HUES64 (cell line): ENCODE measurements around the gene ASCL2.

Source experiments
- H3K27ac ChIP-seq: 2 replicates; pipeline ENCODE4 v1.7.0; 2013; ENCODE audit warnings: low read depth, low read length, inconsistent platforms
- H3K27me3 ChIP-seq: 2 replicates; pipeline ENCODE4 v1.6.1; 2013; ENCODE audit warnings: mild to moderate bottlenecking, low read length; ENCODE audit not compliant: insufficient read depth
- H3K36me3 ChIP-seq: 2 replicates; pipeline ENCODE4 v1.6.1; 2013; ENCODE audit warnings: mild to moderate bottlenecking, low read length; ENCODE audit not compliant: insufficient read depth
- H3K4me1 ChIP-seq: 2 replicates; pipeline ENCODE4 v1.6.1; 2013; ENCODE audit warnings: mild to moderate bottlenecking, low read length, moderate library complexity; ENCODE audit not compliant: insufficient read depth
- H3K4me3 ChIP-seq: 2 replicates; pipeline ENCODE4 v1.5.1; 2013; ENCODE audit warnings: mild to moderate bottlenecking, low read length, moderate library complexity
- H3K9ac ChIP-seq: 2 replicates; pipeline ENCODE4 v1.6.1; 2013; ENCODE audit warnings: mild to moderate bottlenecking, low read depth, low read length
- H3K9me3 ChIP-seq: 2 replicates; pipeline ENCODE4 v1.6.1; 2013; ENCODE audit warnings: low read depth, low read length; ENCODE audit not compliant: insufficient read depth
- WGBS: fragments of 150-250, 120-280 bp; methylation state at CpG from one replicate; pipeline ENCODE4 v1.1.7; 2013; ENCODE audit warnings: missing lambda C conversion rate; 5-methylcytosine and 5-hydroxymethylcytosine counted together

ASCL2 gene

DNA sequence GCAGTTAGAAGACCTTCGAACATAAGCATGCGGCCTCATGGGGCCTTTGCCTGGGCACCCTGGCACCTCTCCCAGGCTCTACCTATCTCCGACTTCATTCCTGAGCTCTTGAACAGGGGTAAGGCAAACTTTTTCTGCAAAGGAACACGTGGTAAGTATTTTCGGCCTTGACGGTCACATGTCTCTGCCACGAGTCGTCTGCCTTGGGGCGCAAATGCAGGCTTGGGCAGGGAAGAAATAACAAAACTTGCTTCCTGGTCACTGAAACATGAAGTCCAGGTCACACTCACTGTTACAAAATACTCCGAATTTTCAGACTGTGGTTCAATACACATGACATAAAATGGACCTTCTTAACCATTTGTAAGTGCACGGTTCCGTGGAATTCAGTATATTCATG is 3.4 kb upstream of the ASCL2 start:
- Histone ChIP-seq H3K27me3 (peaks cover 75% of the 10 kb centered on the region), H3K36me3 (no peaks in the 10 kb centered on the region), H3K9me3 (no peaks in the 10 kb centered on the region), H3K27ac (no peak overlapping the region), H3K4me3 (no peak overlapping the region), H3K4me1 (peaks cover 11% of the 10 kb centered on the region; the same call in 1 of the 2 replicates), H3K9ac (no peak overlapping the region)
- 90% methylated on average over 12 of the region's 12 CpGs for WGBS

DNA sequence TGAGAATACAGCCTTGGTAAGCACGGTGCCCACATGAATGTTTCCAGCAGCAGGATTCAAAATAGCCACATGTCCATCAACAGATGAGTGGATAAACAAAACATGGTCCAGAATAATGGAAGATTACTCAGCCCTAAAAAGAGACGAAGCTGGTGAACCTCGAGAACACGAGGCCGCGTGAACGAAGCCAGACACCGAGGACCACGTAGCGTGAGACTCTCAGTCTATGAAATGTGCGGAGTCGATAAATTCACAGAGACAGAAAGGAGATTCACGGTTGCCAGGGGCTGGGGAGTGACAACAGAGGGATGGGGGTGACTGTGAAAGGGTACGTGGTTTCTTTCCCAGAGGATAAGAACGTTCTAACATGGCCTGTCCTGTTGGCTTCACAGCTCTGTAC is 2.9 kb upstream of the ASCL2 start:
- WGBS, result 93% methylated on average over 13 of the region's 15 CpGs
- no peak overlapping the region for H3K4me3 ChIP-seq
- no peaks in the 10 kb centered on the region for H3K9me3 ChIP-seq
- H3K9ac ChIP-seq, result no peak overlapping the region
- peaks cover 80% of the 10 kb centered on the region for H3K27me3 ChIP-seq
- H3K4me1 ChIP-seq, result peaks cover 14% of the 10 kb centered on the region; the same call in 1 of the 2 replicates
- no peak overlapping the region for H3K27ac ChIP-seq
- H3K36me3 ChIP-seq, result no peaks in the 10 kb centered on the region

- no peak overlapping the region for H3K9ac ChIP-seq
- H3K4me1 ChIP-seq, result peaks cover 13% of the 10 kb centered on the region; the same call in 1 of the 2 replicates
- H3K4me3 ChIP-seq, result no peak overlapping the region
- no peaks in the 10 kb centered on the region for H3K36me3 ChIP-seq
- WGBS, result 89% methylated on average over 7 of the region's 7 CpGs
- no peaks in the 10 kb centered on the region for H3K9me3 ChIP-seq
- H3K27me3 ChIP-seq, result peaks cover 84% of the 10 kb centered on the region
- H3K27ac ChIP-seq, result no peak overlapping the region
Measured at GRCh38 chr11:2272946-2273280, 2.5 kb upstream of the ASCL2 start.

- Histone ChIP-seq H3K9ac (no peak overlapping the region), H3K36me3 (no peaks in the 10 kb centered on the region), H3K4me3 (no peak overlapping the region), H3K9me3 (no peaks in the 10 kb centered on the region), H3K4me1 (peaks cover 8% of the 10 kb centered on the region; the same call in 1 of the 2 replicates), H3K27me3 (peaks cover 89% of the 10 kb centered on the region), H3K27ac (no peak overlapping the region)
- 91% methylated on average over 21 of the region's 21 CpGs for WGBS
Measured at GRCh38 chr11:2272228-2272945, 2.0 kb upstream of the ASCL2 start.

GRCh38 chr11:2271327-2272227 is 1.2 kb upstream of the ASCL2 start:
- WGBS, result 72% methylated on average over 45 of the region's 45 CpGs
- peaks cover 4% of the 10 kb centered on the region; the same call in 1 of the 2 replicates for H3K4me1 ChIP-seq

DNA sequence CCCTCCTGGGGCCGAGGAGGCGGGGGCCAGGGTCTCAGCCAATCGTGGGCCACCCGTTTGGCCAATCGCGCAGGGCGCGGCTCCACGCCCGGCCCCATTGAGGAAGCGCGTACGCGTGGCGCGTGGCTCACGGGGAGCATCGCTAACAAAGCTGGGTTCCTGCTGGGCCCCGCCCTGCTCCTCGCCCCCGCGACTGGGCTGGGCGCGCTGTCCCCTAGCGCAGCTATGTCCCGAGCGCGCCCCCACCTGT is 614 bp upstream of the ASCL2 start:
- H3K9me3 ChIP-seq, result no peaks in the 10 kb centered on the region
- H3K36me3 ChIP-seq, result no peaks in the 10 kb centered on the region
- peak overlapping the region; percentile 32; the same call in 1 of the 2 replicates for H3K4me3 ChIP-seq
- H3K27ac ChIP-seq, result no peak overlapping the region
- H3K27me3 ChIP-seq, result peaks cover 92% of the 10 kb centered on the region
- 57% methylated on average over 28 of the region's 28 CpGs for WGBS
- H3K4me1 ChIP-seq, result peaks cover 4% of the 10 kb centered on the region; the same call in 1 of the 2 replicates
- H3K9ac ChIP-seq, result no peak overlapping the region

More at GRCh38 chr11:2271327-2272227, 1.2 kb upstream of the ASCL2 start:
- H3K27me3 ChIP-seq, result peaks cover 91% of the 10 kb centered on the region
- H3K4me3 ChIP-seq, result peak overlapping the region; percentile 32; the same call in 1 of the 2 replicates
- H3K36me3 ChIP-seq, result no peaks in the 10 kb centered on the region
- no peak overlapping the region for H3K27ac ChIP-seq
- H3K9ac ChIP-seq, result no peak overlapping the region
- H3K9me3 ChIP-seq, result no peaks in the 10 kb centered on the region

DNA sequence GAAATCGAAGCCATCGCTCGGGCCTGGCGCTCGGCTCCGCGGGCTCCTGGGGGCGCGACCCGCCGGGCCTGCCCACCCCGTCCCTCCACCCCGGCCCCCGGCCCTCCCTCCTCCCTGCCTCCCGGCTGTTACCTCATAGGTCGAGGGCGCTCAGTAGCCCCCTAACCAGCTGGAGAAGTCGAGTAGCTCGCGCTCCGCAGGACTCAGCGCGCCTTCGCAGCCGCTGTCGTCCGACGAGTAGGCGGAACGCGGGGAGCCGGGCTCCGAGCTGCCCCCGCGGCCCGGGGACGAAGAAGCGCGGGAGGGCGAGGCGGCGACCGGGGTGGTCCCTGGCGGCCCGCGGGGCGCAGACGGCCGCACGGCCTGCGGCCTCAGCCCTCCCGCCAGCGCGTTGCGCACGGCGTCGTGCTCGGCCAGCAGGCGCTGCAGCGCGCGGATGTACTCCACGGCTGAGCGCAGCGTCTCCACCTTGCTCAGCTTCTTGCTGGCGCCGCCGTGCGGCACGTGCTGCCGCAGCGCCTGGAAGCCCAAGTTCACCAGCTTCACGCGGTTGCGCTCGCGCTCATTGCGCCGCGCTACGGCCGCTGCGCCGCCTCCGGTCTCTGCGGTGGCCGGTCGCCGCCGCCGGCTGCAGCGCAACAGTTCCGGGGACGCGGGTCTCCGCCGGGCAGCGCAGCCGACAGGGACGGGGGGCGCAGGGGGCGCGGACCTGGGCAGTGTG is 627 bp downstream of the ASCL2 start:
- WGBS, result 3% methylated on average over 102 of the region's 104 CpGs
- Histone ChIP-seq H3K9me3 (no peaks in the 10 kb centered on the region), H3K27ac (no peak overlapping the region), H3K36me3 (no peaks in the 10 kb centered on the region), H3K4me3 (peak overlapping the region; percentile 52), H3K4me1 (peaks cover 4% of the 10 kb centered on the region; the same call in 1 of the 2 replicates), H3K9ac (peak overlapping the region; percentile 31; the same call in 1 of the 2 replicates), H3K27me3 (peaks cover 97% of the 10 kb centered on the region)

DNA sequence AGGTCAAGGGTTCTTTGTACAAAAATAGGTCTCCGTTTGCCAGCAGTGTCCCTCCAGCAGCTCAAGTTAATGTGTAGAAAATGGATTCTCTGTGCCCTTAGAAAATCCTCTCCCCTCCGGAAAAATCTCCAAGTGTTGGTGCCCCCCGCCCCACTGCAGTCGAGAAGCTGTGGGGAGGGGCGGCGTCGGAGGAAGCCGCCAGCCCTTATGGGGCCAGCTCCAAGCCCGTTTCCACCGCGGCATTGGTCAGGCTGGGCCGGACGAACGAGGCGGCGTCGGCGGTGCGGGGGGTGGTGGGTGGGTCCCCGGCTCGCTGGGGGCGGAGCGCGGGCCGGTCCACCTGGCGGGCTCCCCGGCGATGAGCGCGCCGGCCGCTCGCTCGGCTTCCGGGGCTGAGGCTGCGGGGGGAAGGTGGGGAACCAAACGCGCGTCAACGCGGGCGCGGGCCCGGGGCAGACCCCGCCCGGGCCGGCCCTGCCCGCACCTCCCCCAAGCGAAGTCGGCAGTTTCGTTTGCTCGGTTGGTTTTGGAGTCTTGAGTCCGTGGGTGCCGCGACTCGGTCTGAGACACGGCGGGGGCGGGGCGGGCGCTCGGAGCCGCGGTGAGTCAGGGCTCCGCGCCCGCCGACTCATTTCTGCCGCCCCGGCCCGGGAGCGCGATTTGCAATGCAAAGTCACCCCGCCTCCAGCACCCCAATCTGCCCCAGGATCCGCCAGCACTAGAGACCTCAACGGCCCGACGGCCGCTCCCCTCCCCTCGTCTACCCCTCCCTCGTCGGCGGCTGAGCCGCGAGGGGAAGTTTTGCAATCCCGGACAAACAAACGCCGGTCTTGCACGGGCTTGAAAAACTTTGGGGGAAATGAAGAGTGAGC is 1.4 kb downstream of the ASCL2 start:
- H3K4me3 ChIP-seq, result peak overlapping the region; percentile 52
- H3K27me3 ChIP-seq, result peaks cover 95% of the 10 kb centered on the region
- H3K4me1 ChIP-seq, result peaks cover 4% of the 10 kb centered on the region; the same call in 1 of the 2 replicates
- H3K9me3 ChIP-seq, result no peaks in the 10 kb centered on the region
- no peak overlapping the region; the same call in 1 of the 2 replicates for H3K9ac ChIP-seq
- H3K27ac ChIP-seq, result no peak overlapping the region
- WGBS, result 2% methylated on average over 87 of the region's 89 CpGs
- no peaks in the 10 kb centered on the region for H3K36me3 ChIP-seq

DNA sequence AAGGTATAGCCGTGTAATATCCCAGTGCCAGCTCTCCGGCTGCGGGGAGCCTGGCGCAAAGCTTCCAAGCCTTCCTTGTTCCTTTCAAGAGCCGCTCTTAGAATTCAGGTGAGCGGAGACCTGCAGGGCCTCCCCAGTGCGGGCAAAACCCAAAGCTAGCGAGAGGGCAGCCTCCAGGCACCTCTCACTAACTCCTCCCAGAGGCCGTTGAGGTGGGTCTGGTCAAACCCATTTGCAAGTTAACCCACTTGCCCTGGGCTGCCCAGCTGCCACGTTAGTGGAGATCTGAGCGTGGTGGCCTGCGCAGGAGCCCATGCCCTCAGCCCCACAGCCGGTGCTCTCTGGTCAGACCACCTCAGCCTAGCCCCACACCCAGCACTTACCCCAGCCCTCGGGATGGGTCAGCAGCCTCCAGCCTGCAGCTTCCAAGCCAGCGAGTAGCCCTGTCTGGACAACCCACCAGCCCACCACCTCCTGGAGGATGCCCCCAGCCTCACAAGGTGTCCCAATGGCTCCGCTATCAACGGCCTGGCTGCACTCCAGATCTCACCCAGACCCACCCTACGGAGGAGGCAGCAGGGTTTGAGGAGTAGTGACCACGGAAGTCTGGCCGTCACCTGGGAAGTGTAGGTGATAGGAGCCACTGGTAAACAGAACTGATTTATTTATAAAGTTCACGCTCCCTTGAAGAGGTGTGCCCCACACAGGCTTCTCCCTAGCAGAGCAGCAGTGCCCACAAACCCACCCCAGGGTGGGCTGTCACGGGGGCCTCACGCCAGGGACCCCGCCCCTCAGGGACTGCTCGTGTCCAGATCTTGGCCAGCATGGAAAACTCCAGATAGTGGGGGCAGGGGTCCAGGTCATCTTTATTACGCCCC is 2.3 kb downstream of the ASCL2 start:
- H3K36me3 ChIP-seq, result no peaks in the 10 kb centered on the region
- 86% methylated on average over 26 of the region's 26 CpGs for WGBS
- peak overlapping the region; percentile 52 for H3K4me3 ChIP-seq
- peaks cover 4% of the 10 kb centered on the region; the same call in 1 of the 2 replicates for H3K4me1 ChIP-seq
- H3K9ac ChIP-seq, result no peak overlapping the region
- H3K9me3 ChIP-seq, result no peaks in the 10 kb centered on the region
- peaks cover 89% of the 10 kb centered on the region for H3K27me3 ChIP-seq
- H3K27ac ChIP-seq, result no peak overlapping the region
